CD4-positive, alpha-beta memory T cell (primary cell): ENCODE measurements around the gene ADAP1. TPM values are rescaled to one million over a fixed set of nuclear protein-coding genes. Genes with fewer than 3 reads are reported as not detected.

Experiments used
- CTCF ChIA-PET: fragments of 350-600 bp; sonication (Branson Sonifier 250); formaldehyde crosslinking; loops from one replicate; lab custom pipeline; 2021; ENCODE audit warnings: inconsistent platforms; ENCODE audit not compliant: partially characterized antibody; lab: Charles Lee
- POLR2A ChIA-PET: fragments of 350-600 bp; sonication (Branson Sonifier 250); formaldehyde crosslinking; loops from one replicate; lab custom pipeline; 2021; ENCODE audit not compliant: partially characterized antibody; lab: Charles Lee
- DNase-seq, 5 donors: peaks; one replicate each; pipeline versions ENCODE4 v3.0.0 to v3.0.0-alpha.2; 2020 to 2022; ENCODE audit warnings: mixed read lengths in 1 of 5
- H3K27ac ChIP-seq: one replicate; pipeline ENCODE4 v1.7.0; 2013; ENCODE audit warnings: low read depth, low read length
- H3K27me3 ChIP-seq: 2 replicates; pipeline ENCODE4 v1.7.0; 2013; ENCODE audit warnings: mild to moderate bottlenecking, low read length, moderate library complexity; ENCODE audit not compliant: insufficient read depth
- H3K36me3 ChIP-seq: 2 replicates; pipeline ENCODE4 v1.7.0; 2013; ENCODE audit warnings: mild to moderate bottlenecking, low read length, moderate library complexity; ENCODE audit not compliant: insufficient read depth
- H3K4me1 ChIP-seq: 2 replicates; pipeline ENCODE4 v1.7.0; 2013; ENCODE audit warnings: mild to moderate bottlenecking, low read length, moderate library complexity; ENCODE audit not compliant: insufficient read depth
- H3K4me3 ChIP-seq, 2 donors: one replicate each; pipeline ENCODE4 v1.7.0; 2013; ENCODE audit warnings: low read length in 2 of 2, mild to moderate bottlenecking in 1 of 2
- H3K9me3 ChIP-seq, 2 donors: one replicate each; pipeline ENCODE4 v1.7.0; 2013; ENCODE audit warnings: low read length in 2 of 2, control low read depth in 1 of 2; ENCODE audit not compliant: control insufficient read depth in 1 of 2
- H3K27ac Mint-ChIP-seq, 7 donors: one replicate each; pipeline ENCODE4 v1.8.0; 2020 to 2021; ENCODE audit warnings: mixed read lengths in 7 of 7, mild to moderate bottlenecking in 6 of 7, inconsistent platforms in 3 of 7, moderate library complexity in 3 of 7
- H3K27me3 Mint-ChIP-seq, 2 donors: one replicate each; pipeline ENCODE4 v1.8.0; 2020 to 2021; ENCODE audit warnings: mixed read lengths in 2 of 2
- H3K36me3 Mint-ChIP-seq, 2 donors: one replicate each; pipeline ENCODE4 v1.8.0; 2020 to 2021; ENCODE audit warnings: mixed read lengths in 2 of 2, inconsistent platforms in 1 of 2, mild to moderate bottlenecking in 1 of 2
- H3K4me1 Mint-ChIP-seq, 4 donors: one replicate each; pipeline ENCODE4 v1.8.0; 2020 to 2021; ENCODE audit warnings: mixed read lengths in 4 of 4, mild to moderate bottlenecking in 1 of 4
- H3K4me3 Mint-ChIP-seq, 8 donors: one replicate each; pipeline ENCODE4 v1.8.0; 2020 to 2021; ENCODE audit warnings: mixed read lengths in 8 of 8, mild to moderate bottlenecking in 7 of 8, moderate library complexity in 6 of 8, inconsistent platforms in 3 of 8
- H3K9me3 Mint-ChIP-seq, 8 donors: one replicate each; pipeline ENCODE4 v1.8.0; 2020 to 2021; ENCODE audit warnings: mixed read lengths in 8 of 8, mild to moderate bottlenecking in 5 of 8, inconsistent platforms in 3 of 8, moderate library complexity in 1 of 8
- intact Hi-C: fragments of 100-400 bp; cut with micrococcal nuclease; formaldehyde crosslinking; loops from one replicate; pipeline ENCODE4 v1.15.1; 2023
- polyA plus RNA-seq, 2 donors: library from polyadenylated mRNA; unstranded; fragments of 300-500 nt; fragmentation: Illumina TruSeq; gene quantifications; one replicate each; pipeline ENCODE4 v1.2.3, GENCODE V29; 2021
- total RNA-seq, 2 experiments: library from RNA; stranded (reverse); gene quantifications; one replicate each; pipeline ENCODE4 v1.2.3, GENCODE V29; 2021

ADAP1 gene
- total and polyA plus RNA-seq, 4 experiments from 2014 or later: 5.1 to 10.0 (median 8.8) TPM

DNA sequence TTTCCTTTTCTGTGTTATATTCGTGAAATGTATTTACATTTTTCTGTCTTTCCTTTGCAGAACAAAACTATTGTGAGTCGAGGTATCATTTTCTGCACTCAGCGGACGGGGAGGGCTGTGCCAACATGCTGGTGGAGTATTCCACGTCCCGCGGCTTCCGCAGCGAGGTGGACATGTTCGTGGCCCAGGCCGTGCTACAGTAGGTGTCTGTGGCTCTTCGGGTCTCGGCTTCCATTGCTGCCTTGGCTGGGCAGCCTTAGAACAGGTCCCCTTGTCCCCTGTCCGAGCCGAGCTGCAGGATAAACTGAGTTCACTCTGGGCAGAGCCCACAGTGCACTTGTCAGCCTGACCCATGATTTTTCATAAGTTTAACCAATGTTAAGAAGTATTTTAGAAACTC lies 63.6 kb downstream of the ADAP1 start:
- Histone ChIP-seq H3K9me3 (no peaks in the 10 kb centered on the region), H3K27me3 (no peaks in the 10 kb centered on the region), H3K4me1 (no peaks in the 10 kb centered on the region), H3K27ac (no peak overlapping the region), H3K36me3 (peaks cover 70% of the 10 kb centered on the region), H3K4me3 (no peak overlapping the region)
- CTCF ChIA-PET: no interaction called here
- Mint-ChIP-seq H3K27me3 (no peaks in the 10 kb centered on the region), H3K27ac (peak overlapping the region in 1 of 7 donors; percentile 55), H3K9me3 (peaks cover 0 to 4% (median 0%) of the 10 kb centered on the region in 8 donors), H3K4me3 (no peak overlapping the region), H3K4me1 (peaks cover 4 to 9% (median 5%) of the 10 kb centered on the region in 4 donors), H3K36me3 (peaks cover 36 to 41% of the 10 kb centered on the region in 2 donors)
- POLR2A ChIA-PET: interaction anchor here (1.6 kb wide), 1 partner anchor 10 kb away, joined by 5 read pairs; no protein-coding TSS in a partner anchor
- intact Hi-C loops: no loop called here
- no peak for DNase-seq

DNA sequence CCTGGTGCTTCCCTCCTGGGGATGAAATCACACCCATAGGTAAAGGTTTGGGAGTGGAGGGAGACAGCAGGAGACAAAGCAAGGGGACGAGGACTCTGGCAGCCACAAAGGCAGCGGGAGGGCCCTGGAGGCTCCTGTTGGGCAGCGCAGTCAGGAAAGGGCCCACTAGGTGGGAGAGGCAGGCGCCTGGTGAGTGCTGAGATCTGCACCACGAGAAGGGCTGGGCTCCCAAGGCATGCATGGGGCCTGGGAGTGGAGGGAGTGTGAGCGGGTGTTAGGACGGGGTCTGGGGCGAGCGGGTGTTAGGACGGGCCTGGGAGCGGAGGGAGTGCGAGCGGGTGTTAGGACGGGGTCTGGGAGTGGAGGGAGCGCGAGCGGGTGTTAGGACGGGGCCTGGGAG lies 65.1 kb downstream of the ADAP1 start:
- POLR2A ChIA-PET: no interaction called here
- H3K9me3 Mint-ChIP-seq: peaks cover 0 to 3% (median 0%) of the 10 kb centered on the region in 8 donors

DNA sequence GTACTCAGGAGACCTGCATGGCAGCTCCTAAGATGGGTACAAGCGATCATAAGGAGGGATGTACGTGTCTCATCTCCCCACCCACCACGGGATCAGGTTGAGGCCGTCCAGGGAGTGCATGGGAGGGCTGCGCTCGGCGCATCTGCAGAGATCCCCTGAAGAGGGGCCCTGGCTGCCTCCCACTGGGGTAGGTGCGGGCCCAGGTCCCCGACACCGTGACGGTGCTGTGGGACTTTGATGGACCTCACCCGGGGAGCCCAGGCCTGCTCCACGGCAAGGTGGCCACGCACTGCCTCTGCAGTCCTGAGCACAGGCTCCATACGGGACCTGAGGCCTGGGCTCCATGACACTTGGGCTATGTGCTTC lies 65.5 kb downstream of the ADAP1 start:
- DNase-seq: no peak
- H3K27me3 Mint-ChIP-seq: no peaks in the 10 kb centered on the region
- no peak overlapping the region for H3K4me3 Mint-ChIP-seq
- Histone ChIP-seq H3K4me3 (no peak overlapping the region), H3K36me3 (peaks cover 63% of the 10 kb centered on the region), H3K9me3 (no peaks in the 10 kb centered on the region), H3K27ac (no peak overlapping the region), H3K27me3 (no peaks in the 10 kb centered on the region), H3K4me1 (no peaks in the 10 kb centered on the region)
- H3K27ac Mint-ChIP-seq: no peak overlapping the region
- intact Hi-C loops: no loop called here
- H3K4me1 Mint-ChIP-seq: peaks cover 7 to 16% (median 9%) of the 10 kb centered on the region in 4 donors
- CTCF ChIA-PET: no interaction called here
- H3K9me3 Mint-ChIP-seq: peaks cover 0 to 3% (median 0%) of the 10 kb centered on the region in 8 donors
- POLR2A ChIA-PET: no interaction called here
- H3K36me3 Mint-ChIP-seq: peaks cover 27 to 31% of the 10 kb centered on the region in 2 donors

More for the DNA sequence above, 65.1 kb downstream of the ADAP1 start:
- H3K27me3 Mint-ChIP-seq: no peaks in the 10 kb centered on the region
- peaks cover 27 to 31% of the 10 kb centered on the region in 2 donors for H3K36me3 Mint-ChIP-seq
- H3K4me3 Mint-ChIP-seq: no peak overlapping the region
- CTCF ChIA-PET: no interaction called here
- H3K4me1 ChIP-seq: no peaks in the 10 kb centered on the region
- peaks cover 63% of the 10 kb centered on the region for H3K36me3 ChIP-seq
- no peak overlapping the region for H3K27ac Mint-ChIP-seq
- no peak for DNase-seq
- H3K4me1 Mint-ChIP-seq: peaks cover 7 to 15% (median 9%) of the 10 kb centered on the region in 4 donors
- no peak overlapping the region for H3K4me3 ChIP-seq
- H3K27me3 ChIP-seq: no peaks in the 10 kb centered on the region
- H3K27ac ChIP-seq: no peak overlapping the region
- intact Hi-C loops: no loop called here
- H3K9me3 ChIP-seq: no peaks in the 10 kb centered on the region

DNA sequence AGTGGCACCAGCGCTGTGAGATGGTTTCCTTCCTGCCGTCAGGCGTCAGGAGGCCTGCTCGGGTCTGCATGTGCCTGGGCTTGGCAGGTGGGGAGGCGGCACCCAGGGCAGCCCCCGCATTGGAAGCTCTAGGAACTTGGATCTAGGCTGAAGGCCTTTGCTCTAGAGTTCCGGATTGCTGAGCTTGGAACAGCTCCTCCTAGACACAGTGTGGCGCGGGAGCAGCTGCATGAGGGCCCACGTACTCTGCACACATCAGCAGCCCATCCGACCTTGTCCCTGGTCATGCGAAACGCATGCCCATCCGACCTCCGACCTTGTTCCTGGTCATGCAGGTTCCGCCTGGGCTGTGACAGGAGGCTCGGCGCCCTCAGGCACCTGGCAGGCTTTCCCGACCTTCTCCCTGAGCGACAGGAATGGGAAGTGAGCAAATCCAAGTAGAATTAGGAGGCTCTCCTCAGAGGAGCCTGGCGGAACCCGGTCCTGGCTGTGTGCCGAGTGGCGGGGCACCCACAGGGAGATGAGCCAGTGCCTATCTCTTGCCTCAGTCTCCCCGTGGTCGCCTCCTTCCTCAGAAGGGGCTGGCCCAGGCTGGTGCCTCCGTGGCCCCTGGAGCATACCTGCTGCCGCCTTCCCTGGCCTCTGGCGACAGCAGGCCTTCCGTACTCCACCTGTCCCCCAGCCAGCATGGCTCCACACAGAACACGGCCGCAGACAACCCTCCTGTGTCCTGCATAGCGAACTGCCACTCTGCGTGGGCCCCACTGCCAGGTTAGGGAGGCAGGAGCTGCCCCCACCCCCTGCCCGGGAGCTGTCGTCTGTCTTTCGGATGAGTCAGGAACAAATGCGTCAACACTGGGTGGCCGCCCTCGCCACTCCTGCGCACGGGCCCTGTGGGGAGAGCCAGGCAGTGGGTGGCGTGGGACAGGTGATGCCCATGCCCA lies 66.1 kb downstream of the ADAP1 start:
- H3K36me3 ChIP-seq: peaks cover 57% of the 10 kb centered on the region
- Mint-ChIP-seq H3K27me3 (no peaks in the 10 kb centered on the region), H3K4me3 (no peak overlapping the region), H3K36me3 (peaks cover 24 to 30% of the 10 kb centered on the region in 2 donors), H3K4me1 (peaks cover 7 to 14% (median 10%) of the 10 kb centered on the region in 4 donors), H3K9me3 (peaks cover 0 to 2% (median 0%) of the 10 kb centered on the region in 8 donors), H3K27ac (peak overlapping the region in 2 of 7 donors; percentile 53 to 59)
- H3K27me3 ChIP-seq: no peaks in the 10 kb centered on the region
- ChIA-PET CTCF (no interaction called here), POLR2A (interaction anchor here (1.8 kb wide), 1 partner anchor 12 kb away, joined by 5 read pairs; no protein-coding TSS in a partner anchor)
- no peak overlapping the region for H3K4me3 ChIP-seq
- no peaks in the 10 kb centered on the region for H3K4me1 ChIP-seq
- H3K27ac ChIP-seq: no peak overlapping the region
- intact Hi-C loops: no loop called here
- DNase-seq: no peak
- no peaks in the 10 kb centered on the region for H3K9me3 ChIP-seq

DNA sequence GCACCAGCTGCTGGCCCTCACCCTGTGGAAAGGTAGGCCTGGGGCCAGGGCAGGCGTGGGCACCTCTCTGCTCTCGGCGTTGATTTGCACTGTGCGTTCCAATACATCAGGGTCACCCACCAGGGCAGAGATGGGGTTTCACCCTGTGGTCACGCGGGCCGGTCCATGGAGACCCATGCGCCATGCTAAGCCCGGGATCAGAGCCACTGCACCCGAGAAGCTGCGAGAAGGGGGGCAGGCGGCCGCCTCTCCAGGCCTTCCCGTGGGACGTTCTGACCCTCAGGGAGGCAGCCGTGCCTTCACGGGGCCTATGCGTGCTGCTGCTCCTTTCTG lies 67.0 kb downstream of the ADAP1 start:
- peaks cover 8 to 21% (median 12%) of the 10 kb centered on the region in 4 donors for H3K4me1 Mint-ChIP-seq
- H3K27me3 ChIP-seq: no peaks in the 10 kb centered on the region
- ChIA-PET POLR2A (interaction anchor here (1.8 kb wide), 1 partner anchor 11 kb away, joined by 5 read pairs; no protein-coding TSS in a partner anchor), CTCF (no interaction called here)
- H3K4me3 ChIP-seq: no peak overlapping the region
- no peaks in the 10 kb centered on the region for H3K9me3 Mint-ChIP-seq
- no peaks in the 10 kb centered on the region for H3K27me3 Mint-ChIP-seq
- no peak for DNase-seq
- intact Hi-C loops: no loop called here
- H3K36me3 ChIP-seq: peaks cover 51% of the 10 kb centered on the region
- peak overlapping the region in 1 of 7 donors; percentile 59 for H3K27ac Mint-ChIP-seq
- no peaks in the 10 kb centered on the region for H3K9me3 ChIP-seq
- peaks cover 15 to 24% of the 10 kb centered on the region in 2 donors for H3K36me3 Mint-ChIP-seq
- H3K4me3 Mint-ChIP-seq: no peak overlapping the region
- peaks cover 6% of the 10 kb centered on the region for H3K4me1 ChIP-seq
- no peak overlapping the region for H3K27ac ChIP-seq

DNA sequence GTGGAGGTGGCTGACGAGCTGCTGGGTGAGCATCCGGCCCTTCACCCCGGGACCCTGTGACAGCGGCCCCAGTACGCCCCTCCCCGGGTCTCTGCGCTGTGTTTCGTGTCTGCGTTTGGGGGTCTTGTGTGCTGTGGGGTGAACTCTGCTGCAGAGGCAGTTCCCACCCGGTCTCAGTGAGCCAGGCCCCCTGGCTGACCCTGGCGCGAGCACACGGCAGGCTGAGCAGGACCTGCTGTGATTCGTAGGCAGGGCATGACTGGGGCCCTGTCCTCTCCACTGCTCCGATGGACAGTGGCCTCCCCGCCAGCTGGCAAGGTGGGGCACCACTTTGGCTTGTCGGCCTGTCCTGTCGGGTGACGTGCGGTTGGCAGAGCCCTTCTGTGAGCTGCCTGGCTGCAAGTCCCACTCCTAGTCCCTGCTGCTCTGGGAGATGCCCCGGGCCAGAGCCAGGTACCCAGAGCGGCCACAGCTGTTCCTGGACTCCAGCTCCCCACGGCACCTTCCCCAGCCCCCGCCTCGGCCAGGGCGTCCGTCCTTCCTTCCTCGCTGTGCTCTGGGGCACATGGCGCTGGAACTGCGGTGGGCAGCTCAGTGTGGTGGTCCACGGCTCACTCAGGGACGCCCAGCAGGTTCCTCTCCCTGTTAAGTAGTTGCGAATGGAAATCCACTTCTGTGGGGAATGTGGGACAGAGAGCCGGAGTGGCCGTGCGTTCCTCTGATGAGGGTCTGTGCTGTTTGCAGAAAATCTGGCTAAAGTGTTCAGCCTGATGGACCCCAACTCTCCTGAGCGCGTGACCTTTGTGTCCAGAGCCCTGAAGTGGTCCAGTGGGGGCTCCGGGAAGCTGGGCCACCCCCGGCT lies 67.6 kb downstream of the ADAP1 start:
- Histone ChIP-seq H3K9me3 (no peaks in the 10 kb centered on the region), H3K36me3 (peaks cover 45% of the 10 kb centered on the region), H3K4me3 (no peak overlapping the region), H3K27ac (no peak overlapping the region), H3K27me3 (no peaks in the 10 kb centered on the region), H3K4me1 (peaks cover 6% of the 10 kb centered on the region)
- Mint-ChIP-seq H3K4me1 (peaks cover 9 to 24% (median 13%) of the 10 kb centered on the region in 4 donors), H3K27me3 (no peaks in the 10 kb centered on the region), H3K36me3 (peaks cover 14 to 21% of the 10 kb centered on the region in 2 donors), H3K4me3 (no peak overlapping the region), H3K27ac (peak overlapping the region in 1 of 7 donors; percentile 59), H3K9me3 (no peaks in the 10 kb centered on the region)
- ChIA-PET POLR2A (interaction anchor here (1.8 kb wide), 1 partner anchor 10 kb away, joined by 5 read pairs; no protein-coding TSS in a partner anchor), CTCF (no interaction called here)
- no peak for DNase-seq
- intact Hi-C loops: no loop called here
